Natural killer cell treated with Interleukin-12 subunit alpha and Interleukin-12 subunit beta and Interleukin-15 and Interleukin-18, amount 100 ng/mL, for 72 hours (primary cell): ENCODE data around the gene ALPI. TPM values are rescaled to one million over a fixed set of nuclear protein-coding genes. Genes with fewer than 3 reads are reported as not detected.
A peak's percentile ranks its signal among the peaks of the same experiment; 100 is the strongest.
"Not testable (repeated sequence)": the region's sequence is repeated elsewhere in the genome, so short reads cannot be mapped to it uniquely, and the experiment has no call there.

Experiments used
- ATAC-seq, 2 donors: fragments of 150-1000 bp; cut with Tn5 transposase in 1 of 2; sonication (Bioruptor Pico), chemical (Tn5 transposase) in 1 of 2; 2 replicates each; pipeline ENCODE4 v1.10.0; 2021
- DNase-seq: peaks from one replicate; pipeline ENCODE4 v3.0.0; 2022; ENCODE audit warnings: low spot score
- H3K27ac Mint-ChIP-seq, 2 donors: 1 replicate in 1 of 2; 2 replicates in 1 of 2; pipeline ENCODE4 v1.8.0; 2022; ENCODE audit warnings: mixed read lengths in 2 of 2, mild to moderate bottlenecking in 1 of 2, moderate library complexity in 1 of 2
- H3K27me3 Mint-ChIP-seq, 2 donors: 1 replicate in 1 of 2; 2 replicates in 1 of 2; pipeline ENCODE4 v1.8.0; 2022; ENCODE audit warnings: mixed read lengths in 2 of 2
- H3K36me3 Mint-ChIP-seq: one replicate; pipeline ENCODE4 v1.8.0; 2022; ENCODE audit warnings: mixed read lengths
- H3K4me1 Mint-ChIP-seq, 2 donors: 1 replicate in 1 of 2; 2 replicates in 1 of 2; pipeline ENCODE4 v1.8.0; 2022; ENCODE audit warnings: low read depth in 2 of 2, mixed read lengths in 2 of 2, mild to moderate bottlenecking in 1 of 2
- H3K4me3 Mint-ChIP-seq: one replicate; pipeline ENCODE4 v1.8.0; 2022; ENCODE audit warnings: mixed read lengths
- H3K9me3 Mint-ChIP-seq: 2 replicates; pipeline ENCODE4 v1.8.0; 2022; ENCODE audit warnings: mixed read lengths
- total RNA-seq, 2 donors: library from RNA; stranded (reverse); gene quantifications; one replicate each; pipeline ENCODE4 v1.2.3, GENCODE V29; 2022

The ALPI gene
- total RNA-seq, 2 donors from 2014 or later = not detected

DNA sequence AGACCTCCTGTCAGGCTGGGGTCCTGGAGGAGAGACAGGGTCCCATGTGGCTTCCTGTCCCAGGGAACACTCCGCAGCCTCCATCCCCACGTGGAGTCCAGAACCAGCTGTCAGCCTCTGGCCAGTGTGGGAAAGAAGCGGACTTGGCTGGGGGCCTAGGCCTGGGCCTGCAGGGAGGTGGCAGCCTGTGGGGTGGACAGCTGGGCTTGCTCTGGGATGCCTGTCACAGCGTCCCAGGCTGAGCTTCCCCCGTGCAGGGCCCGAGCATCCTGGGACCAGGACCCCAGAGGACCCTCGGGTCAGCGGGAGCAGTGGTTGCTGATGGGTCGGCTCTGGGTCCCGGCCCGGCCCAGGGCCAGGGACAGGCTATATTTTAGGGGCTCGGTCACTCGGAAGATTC is 13.5 kb upstream of the ALPI start:
- ATAC-seq, H3K36me3 Mint-ChIP-seq, H3K4me3 Mint-ChIP-seq, H3K27ac Mint-ChIP-seq, H3K4me1 Mint-ChIP-seq, H3K27me3 Mint-ChIP-seq, H3K9me3 Mint-ChIP-seq, DNase-seq: not testable (repeated sequence)

- not testable (repeated sequence) for H3K27me3 Mint-ChIP-seq, DNase-seq, H3K27ac Mint-ChIP-seq, H3K36me3 Mint-ChIP-seq, H3K9me3 Mint-ChIP-seq, ATAC-seq, H3K4me3 Mint-ChIP-seq, H3K4me1 Mint-ChIP-seq
These were observed 12.9 kb upstream of the ALPI start for GRCh38 chr2:232443047-232443446.

DNA sequence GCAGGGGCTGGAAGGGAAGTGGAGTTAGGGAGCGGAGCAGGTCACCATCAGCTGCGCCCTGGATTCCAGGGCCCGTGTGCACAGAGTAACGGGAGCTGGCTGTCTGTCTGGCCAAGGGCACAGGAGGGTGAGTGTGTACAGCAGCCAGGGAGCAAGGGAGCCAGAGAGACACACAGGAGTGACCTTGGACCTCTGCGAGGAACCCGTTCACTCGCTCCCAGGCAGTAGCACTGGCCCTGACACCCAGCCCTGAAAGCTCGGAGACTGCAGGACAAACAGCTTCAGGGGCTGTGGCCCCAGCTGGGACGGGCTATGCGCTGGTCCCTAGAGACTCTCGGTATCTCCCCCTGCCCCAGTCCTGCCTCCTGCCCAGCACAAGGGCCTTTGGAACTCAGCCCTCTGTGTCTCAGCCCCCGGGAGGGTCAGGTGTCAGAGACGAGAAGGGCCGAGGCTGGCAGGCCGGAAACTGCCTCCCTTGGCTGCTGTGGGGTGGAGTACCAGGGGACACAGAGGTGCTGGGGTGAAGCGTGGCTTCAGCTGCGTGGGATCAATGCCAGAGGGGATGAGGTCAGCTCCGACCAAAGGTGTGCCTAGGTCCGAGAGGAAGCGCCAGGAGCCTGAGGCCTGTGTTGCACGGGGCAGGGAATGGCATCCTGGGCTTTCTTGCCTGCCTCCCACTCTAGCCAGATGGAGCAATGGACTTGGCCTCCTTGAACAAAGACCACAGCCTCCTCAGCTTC is 12.1 kb upstream of the ALPI start:
- not testable (repeated sequence) for H3K36me3 Mint-ChIP-seq, H3K4me3 Mint-ChIP-seq, H3K4me1 Mint-ChIP-seq, H3K27me3 Mint-ChIP-seq, ATAC-seq, DNase-seq, H3K27ac Mint-ChIP-seq, H3K9me3 Mint-ChIP-seq

DNA sequence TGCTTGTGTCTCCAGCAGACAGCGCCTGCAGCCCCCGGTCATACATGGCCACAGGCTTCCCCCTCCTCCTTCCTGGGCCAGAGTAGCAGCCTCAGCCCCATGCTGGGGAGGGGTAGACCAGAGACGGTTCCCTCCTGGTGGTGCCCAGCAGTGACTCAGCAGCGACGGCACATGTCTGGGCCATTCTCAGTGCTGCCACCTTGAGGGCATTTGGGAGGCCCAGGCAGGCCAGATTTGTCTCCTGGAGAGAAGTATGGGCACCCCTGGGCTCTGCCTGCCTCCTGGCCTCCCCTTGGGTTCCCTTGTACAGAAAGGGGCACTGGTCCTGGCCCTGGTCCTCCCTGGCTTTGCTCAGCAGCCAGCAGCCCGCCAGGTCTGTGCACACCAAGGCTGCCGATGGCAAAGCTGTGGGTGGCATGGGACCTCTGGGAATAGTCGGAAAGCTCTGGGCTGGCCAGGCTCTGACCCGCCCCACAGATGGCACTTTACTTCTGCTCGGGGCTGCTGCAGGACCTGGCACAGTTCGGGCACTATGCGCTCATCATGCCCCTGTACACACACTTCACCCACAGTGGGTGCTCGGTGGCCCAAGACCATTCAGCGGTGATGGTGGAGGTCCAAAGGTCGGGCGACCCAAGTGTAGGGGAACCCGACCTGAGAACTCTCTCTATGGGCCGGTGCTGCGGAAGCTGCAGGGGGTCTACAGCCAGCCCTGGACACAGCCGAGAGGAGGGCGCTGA is 11.4 kb upstream of the ALPI start:
- peaks cover 0 to 5% of the 10 kb centered on the region in 2 donors for H3K4me1 Mint-ChIP-seq
- H3K27me3 Mint-ChIP-seq = peaks cover 0 to 2% of the 10 kb centered on the region in 2 donors
- ATAC-seq (peak; percentile 60 to 63), DNase-seq (no peak)
- H3K27ac Mint-ChIP-seq = no peak overlapping the region
- no peak overlapping the region for H3K4me3 Mint-ChIP-seq
- H3K36me3 Mint-ChIP-seq = no peaks in the 10 kb centered on the region
- H3K9me3 Mint-ChIP-seq = no peaks in the 10 kb centered on the region

- not testable (repeated sequence) for ATAC-seq, H3K27ac Mint-ChIP-seq, H3K4me3 Mint-ChIP-seq, H3K9me3 Mint-ChIP-seq, H3K27me3 Mint-ChIP-seq, H3K4me1 Mint-ChIP-seq, DNase-seq, H3K36me3 Mint-ChIP-seq
These were observed 10.6 kb upstream of the ALPI start for GRCh38 chr2:232445149-232445885.

- not testable (repeated sequence) for H3K9me3 Mint-ChIP-seq, ATAC-seq, DNase-seq, H3K4me1 Mint-ChIP-seq, H3K36me3 Mint-ChIP-seq, H3K27me3 Mint-ChIP-seq, H3K4me3 Mint-ChIP-seq, H3K27ac Mint-ChIP-seq
These were observed 9.6 kb upstream of the ALPI start for GRCh38 chr2:232446266-232446777.

DNA sequence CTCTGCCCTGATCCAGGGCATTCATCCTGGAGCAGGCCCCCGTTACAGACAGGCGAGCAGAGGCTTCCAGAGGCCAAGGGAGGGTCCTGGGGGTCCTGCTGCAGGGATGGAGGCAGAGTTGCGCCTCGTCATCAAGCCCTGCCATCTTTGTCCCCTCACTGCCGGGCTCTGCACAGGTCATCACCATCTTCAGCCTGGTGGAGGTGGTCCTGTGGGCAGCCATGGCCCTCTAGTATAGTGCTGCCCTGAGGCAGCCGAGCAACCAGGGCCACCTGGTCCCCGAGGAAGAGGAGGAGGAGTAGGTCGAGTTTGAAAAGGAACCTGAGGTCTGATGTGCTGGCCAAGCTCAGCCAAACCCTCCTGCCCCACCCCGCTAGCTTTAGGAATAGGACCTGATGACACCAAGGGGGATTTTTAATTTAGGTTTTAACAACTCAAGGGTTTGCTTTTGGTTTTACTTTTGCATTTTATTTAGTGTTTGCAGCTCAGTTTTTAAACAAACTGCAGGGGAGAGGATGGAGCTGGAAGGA is 8.8 kb upstream of the ALPI start:
- no peaks in the 10 kb centered on the region for H3K27me3 Mint-ChIP-seq
- H3K9me3 Mint-ChIP-seq = no peaks in the 10 kb centered on the region
- DNase-seq (no peak), ATAC-seq (no peak)
- no peaks in the 10 kb centered on the region for H3K4me1 Mint-ChIP-seq
- no peaks in the 10 kb centered on the region for H3K36me3 Mint-ChIP-seq
- no peak overlapping the region for H3K4me3 Mint-ChIP-seq
- H3K27ac Mint-ChIP-seq = no peak overlapping the region

DNA sequence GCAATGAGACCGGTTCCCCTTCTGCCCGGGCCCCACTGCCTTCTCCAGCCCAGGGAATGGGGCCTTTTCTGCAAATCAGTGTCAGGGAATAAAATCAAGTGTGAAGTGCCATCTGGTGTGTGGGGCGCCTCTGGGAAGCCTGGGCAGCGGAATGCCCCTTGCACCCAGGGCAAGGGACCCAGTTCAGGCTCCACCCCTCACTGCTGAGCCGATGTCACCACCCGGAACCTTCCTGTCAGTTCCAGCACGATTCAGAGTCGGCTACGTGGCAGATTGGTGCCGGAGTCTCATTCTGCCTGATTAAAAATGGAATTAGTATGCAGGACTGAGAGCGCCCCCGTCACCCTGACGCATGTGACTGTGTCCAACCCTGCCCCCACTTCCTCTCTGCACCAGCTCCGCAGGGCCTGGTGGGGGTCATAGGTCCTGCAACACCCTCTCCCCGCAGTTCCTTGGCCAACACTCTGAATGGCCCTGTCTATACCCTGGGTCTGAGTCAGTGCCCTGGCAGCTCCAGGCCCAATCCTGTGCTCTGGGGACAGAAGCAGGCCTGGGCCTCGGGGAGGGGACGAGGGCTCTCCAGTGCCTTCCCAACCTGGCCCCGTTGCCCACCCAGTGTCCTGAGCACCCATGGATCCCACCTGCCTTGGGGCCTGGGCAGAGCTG is 8.2 kb upstream of the ALPI start:
- Mint-ChIP-seq H3K27me3 (no peaks in the 10 kb centered on the region), H3K27ac (no peak overlapping the region), H3K9me3 (no peaks in the 10 kb centered on the region), H3K36me3 (no peaks in the 10 kb centered on the region), H3K4me1 (no peaks in the 10 kb centered on the region), H3K4me3 (no peak overlapping the region)
- DNase-seq = no peak
- ATAC-seq = no peak

DNA sequence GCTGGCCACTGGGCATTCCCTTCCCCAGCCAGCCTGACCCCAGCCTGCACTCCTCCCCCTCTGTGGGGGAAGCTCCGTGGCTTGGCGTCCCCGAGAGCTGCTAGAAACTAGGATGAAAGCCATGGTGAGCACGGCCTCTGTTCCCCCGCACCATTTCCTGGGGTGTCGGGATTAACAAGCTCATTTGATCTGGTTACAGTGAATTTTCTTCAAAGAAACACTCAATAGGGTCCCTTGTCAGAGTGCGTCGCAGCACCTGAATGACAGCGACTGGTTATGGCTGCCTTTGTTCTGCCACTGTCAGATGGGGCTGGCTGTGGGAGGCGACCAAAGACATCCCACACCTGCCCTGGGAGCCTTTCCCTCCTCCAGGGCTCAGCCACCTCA is 7.7 kb upstream of the ALPI start:
- no peaks in the 10 kb centered on the region for H3K9me3 Mint-ChIP-seq
- no peak for DNase-seq
- no peak overlapping the region for H3K27ac Mint-ChIP-seq
- no peaks in the 10 kb centered on the region for H3K27me3 Mint-ChIP-seq
- ATAC-seq = no peak
- no peak overlapping the region for H3K4me3 Mint-ChIP-seq
- H3K36me3 Mint-ChIP-seq = no peaks in the 10 kb centered on the region
- H3K4me1 Mint-ChIP-seq = no peaks in the 10 kb centered on the region

- H3K9me3 Mint-ChIP-seq = no peaks in the 10 kb centered on the region
- H3K4me3 Mint-ChIP-seq = no peak overlapping the region
- DNase-seq (no peak), ATAC-seq (no peak)
- no peaks in the 10 kb centered on the region for H3K27me3 Mint-ChIP-seq
- H3K27ac Mint-ChIP-seq = no peak overlapping the region
- no peaks in the 10 kb centered on the region for H3K36me3 Mint-ChIP-seq
- H3K4me1 Mint-ChIP-seq = no peaks in the 10 kb centered on the region
These were observed 6.0 kb upstream of the ALPI start for GRCh38 chr2:232449964-232450363.

DNA sequence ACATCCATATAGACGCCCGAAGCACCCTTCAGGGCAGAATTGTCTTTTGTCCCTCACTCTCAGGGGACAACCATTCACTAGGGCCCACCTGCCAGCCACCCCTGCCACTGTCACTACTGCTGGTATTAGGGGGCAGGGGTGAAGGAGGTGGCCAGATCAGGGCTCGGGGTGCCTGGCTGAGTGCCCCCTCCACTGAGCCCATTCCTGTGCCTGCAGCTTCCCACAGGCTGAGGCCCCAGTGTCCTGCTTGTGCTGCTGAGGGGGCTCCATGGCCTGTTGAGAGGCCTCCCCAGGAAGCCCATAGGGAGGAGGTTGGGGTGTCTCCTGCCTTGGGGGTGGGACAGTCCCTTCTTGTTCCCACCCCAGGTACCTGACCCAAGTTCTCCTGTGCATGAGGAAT is 4.3 kb upstream of the ALPI start:
- ATAC-seq, H3K36me3 Mint-ChIP-seq, H3K4me1 Mint-ChIP-seq: not testable (repeated sequence)

DNA sequence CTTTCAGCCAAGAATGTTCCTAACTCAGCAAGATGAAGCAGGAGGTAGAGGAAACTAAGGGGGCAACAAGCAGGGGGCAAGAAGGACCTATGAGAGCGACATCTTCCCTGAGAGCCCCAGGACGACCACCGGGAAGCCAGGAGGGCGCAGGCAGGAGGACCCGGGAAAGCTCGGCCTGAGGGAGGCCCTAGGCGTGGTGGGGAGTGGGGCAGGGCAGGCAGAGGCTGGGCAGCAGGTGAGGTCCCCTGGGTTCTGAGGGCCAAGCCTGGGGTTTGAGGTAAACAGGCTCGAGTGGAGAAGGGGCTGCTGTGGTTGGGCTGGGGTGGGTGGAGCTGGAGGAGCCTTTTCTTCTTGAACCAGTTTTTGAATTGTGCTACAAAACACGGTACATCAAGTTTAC is 1.3 kb upstream of the ALPI start:
- H3K36me3 Mint-ChIP-seq = no peaks in the 10 kb centered on the region
- H3K27ac Mint-ChIP-seq = no peak overlapping the region

More for the DNA sequence above, 4.3 kb upstream of the ALPI start:
- H3K27me3 Mint-ChIP-seq, DNase-seq, H3K4me3 Mint-ChIP-seq, H3K27ac Mint-ChIP-seq, H3K9me3 Mint-ChIP-seq: not testable (repeated sequence)

DNA sequence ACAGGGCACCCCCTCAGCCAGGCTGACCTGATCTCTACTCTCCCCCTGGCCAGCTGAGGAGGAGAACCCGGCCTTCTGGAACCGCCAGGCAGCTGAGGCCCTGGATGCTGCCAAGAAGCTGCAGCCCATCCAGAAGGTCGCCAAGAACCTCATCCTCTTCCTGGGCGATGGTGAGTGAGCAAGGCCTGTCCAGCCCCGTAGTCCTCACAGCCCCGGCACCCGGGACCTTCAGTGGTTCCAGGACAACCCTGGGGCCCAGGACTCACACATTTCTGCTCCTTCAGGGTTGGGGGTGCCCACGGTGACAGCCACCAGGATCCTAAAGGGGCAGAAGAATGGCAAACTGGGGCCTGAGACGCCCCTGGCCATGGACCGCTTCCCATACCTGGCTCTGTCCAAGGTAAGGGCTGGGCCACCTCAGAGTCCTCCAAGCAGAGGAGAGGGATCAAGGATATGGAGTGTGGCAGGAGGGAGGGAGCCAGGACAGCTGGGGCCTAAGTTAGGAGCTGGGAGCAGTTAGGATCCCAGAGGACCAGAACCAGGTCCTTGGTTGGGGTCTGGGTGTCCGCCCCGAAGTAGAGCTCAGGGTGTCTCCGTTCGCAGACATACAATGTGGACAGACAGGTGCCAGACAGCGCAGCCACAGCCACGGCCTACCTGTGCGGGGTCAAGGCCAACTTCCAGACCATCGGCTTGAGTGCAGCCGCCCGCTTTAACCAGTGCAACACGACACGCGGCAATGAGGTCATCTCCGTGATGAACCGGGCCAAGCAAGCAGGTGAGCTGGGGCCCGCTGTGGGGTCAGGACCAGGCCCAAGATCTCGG is 555 bp downstream of the ALPI start:
- peaks cover 0 to 11% of the 10 kb centered on the region in 2 donors for H3K27me3 Mint-ChIP-seq
- no peaks in the 10 kb centered on the region for H3K9me3 Mint-ChIP-seq
- H3K36me3 Mint-ChIP-seq = no peaks in the 10 kb centered on the region
- no peak for DNase-seq
- ATAC-seq = no peak
- no peak overlapping the region for H3K27ac Mint-ChIP-seq
- H3K4me1 Mint-ChIP-seq = no peaks in the 10 kb centered on the region
- H3K4me3 Mint-ChIP-seq = no peak overlapping the region

More for the DNA sequence above, 1.3 kb upstream of the ALPI start:
- no peak overlapping the region for H3K4me3 Mint-ChIP-seq
- H3K4me1 Mint-ChIP-seq = no peaks in the 10 kb centered on the region
- H3K27me3 Mint-ChIP-seq = peaks cover 0 to 4% of the 10 kb centered on the region in 2 donors
- DNase-seq (no peak), ATAC-seq (no peak)
- no peaks in the 10 kb centered on the region for H3K9me3 Mint-ChIP-seq
